ENCODE data around the gene LMF1.

DNA sequence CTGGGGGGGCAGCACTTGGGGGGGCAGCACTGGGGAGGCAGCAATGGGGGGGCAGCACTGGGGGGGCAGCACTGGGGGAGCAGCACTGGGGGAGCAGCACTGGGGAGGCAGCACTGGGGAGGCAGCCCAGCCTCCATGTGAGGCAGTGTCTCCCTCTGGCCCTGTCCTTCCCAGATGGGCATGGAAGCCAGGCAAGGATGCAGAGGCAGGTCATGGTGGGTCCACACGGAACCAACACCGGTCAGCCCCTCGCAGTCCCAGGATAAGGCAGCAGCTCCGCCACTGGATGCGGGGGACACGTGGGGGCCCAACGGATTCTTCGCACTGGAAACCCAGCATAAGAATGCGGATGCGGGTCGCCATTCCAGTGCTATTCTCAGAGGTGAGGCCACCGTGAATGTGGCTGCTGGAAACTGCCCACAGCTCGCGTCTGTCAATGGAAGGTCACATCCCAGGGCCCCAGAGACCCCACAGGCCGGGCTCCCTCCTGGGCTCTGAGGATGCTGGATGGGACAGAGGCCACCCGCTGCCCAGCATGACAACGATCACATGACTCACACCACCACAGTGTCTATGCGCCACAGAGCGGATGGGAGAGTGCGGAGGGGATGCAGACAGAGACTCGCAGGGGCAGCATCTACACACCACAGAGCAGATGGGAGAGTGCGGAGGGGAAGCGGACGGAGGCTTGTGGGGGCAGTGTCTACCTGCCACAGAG, 59.0 kb downstream of the LMF1 start:
- TF ChIP-seq CTCF (IDR thresholded peaks at IDR 0.05), result no peak
- TF ChIP-seq POLR2A (IDR thresholded peaks at IDR 0.05), result no peak
